Breast epithelium (tissue), 4 donors: ENCODE data around the gene POR. TPM values are rescaled to one million over a fixed set of nuclear protein-coding genes. Genes with fewer than 3 reads are reported as not detected.
"Not testable (repeated sequence)": the region's sequence is repeated elsewhere in the genome, so short reads cannot be mapped to it uniquely, and the experiment has no call there.

Experiments used
- DNase-seq, 2 donors: peaks; one replicate each; pipeline ENCODE4 v3.0.0-alpha.2; 2019; ENCODE audit warnings: low spot score in 2 of 2
- H3K27ac ChIP-seq, 2 donors: fragments of 200-600 bp; sonication (generic) in 1 of 2; one replicate each; pipeline ENCODE4 v1.5.1; 2016 to 2019; ENCODE audit warnings: mild to moderate bottlenecking in 1 of 2
- H3K27me3 ChIP-seq, 2 donors: fragments of 200-600 bp; sonication (generic) in 1 of 2; one replicate each; pipeline versions ENCODE4 v1.5.1 to v1.6.0; 2017 to 2019; ENCODE audit warnings: control low read depth in 1 of 2, mild to moderate bottlenecking in 1 of 2
- H3K36me3 ChIP-seq: fragments of 200-600 bp; one replicate; pipeline ENCODE4 v1.5.1; 2019
- H3K4me1 ChIP-seq, 2 donors: fragments of 200-600 bp; sonication (generic); one replicate each; pipeline ENCODE4 v1.5.1; 2016 to 2019; ENCODE audit warnings: control low read depth in 1 of 2
- H3K4me3 ChIP-seq, 3 donors: fragments of 200-600 bp; sonication (generic); 1 replicate in 2 of 3; 2 replicates in 1 of 3; pipeline ENCODE4 v1.5.1; 2016 to 2019; ENCODE audit warnings: mild to moderate bottlenecking in 3 of 3, moderate library complexity in 2 of 3
- H3K9me3 ChIP-seq, 2 donors: fragments of 200-600 bp; sonication (generic) in 1 of 2; one replicate each; pipeline ENCODE4 v1.5.1; 2016 to 2019; ENCODE audit warnings: control low read depth in 1 of 2
- POLR2A ChIP-seq: fragments of 450-650 bp; IDR thresholded peaks from one replicate; pipeline ENCODE4 v1.6.1; 2016; ENCODE audit warnings: antibody characterized with exemption, mild to moderate bottlenecking, moderate library complexity
- POLR2AphosphoS5 ChIP-seq, 3 donors: sonication (generic); formaldehyde crosslinking; IDR thresholded peaks; one replicate each; pipeline ENCODE4 v1.6.1; 2017; ENCODE audit warnings: antibody characterized with exemption in 3 of 3
- intact Hi-C: fragments of 100-400 bp; cut with DNase I; formaldehyde crosslinking; loops from one replicate; pipeline ENCODE4 v1.15.1; 2023; ENCODE audit warnings: low total_unique reads
- total RNA-seq, 3 donors: library from RNA; depleted of rRNA; stranded (reverse); fragments of >200 nt; gene quantifications; one replicate each; pipeline ENCODE4 v1.1.0, GENCODE V29; 2016
- TF ChIP-seq, protein P1 (sequence below), 3 donors: fragments of 450-650 bp; IDR thresholded peaks; one replicate each; pipeline ENCODE4 v1.5.1; 2016 to 2017; ENCODE audit warnings: antibody characterized with exemption in 3 of 3, mild to moderate bottlenecking in 3 of 3, moderate library complexity in 3 of 3

The POR gene
- total RNA-seq, 3 donors from 2014 or later, result 62.1 to 123 (median 87.7) TPM

DNA sequence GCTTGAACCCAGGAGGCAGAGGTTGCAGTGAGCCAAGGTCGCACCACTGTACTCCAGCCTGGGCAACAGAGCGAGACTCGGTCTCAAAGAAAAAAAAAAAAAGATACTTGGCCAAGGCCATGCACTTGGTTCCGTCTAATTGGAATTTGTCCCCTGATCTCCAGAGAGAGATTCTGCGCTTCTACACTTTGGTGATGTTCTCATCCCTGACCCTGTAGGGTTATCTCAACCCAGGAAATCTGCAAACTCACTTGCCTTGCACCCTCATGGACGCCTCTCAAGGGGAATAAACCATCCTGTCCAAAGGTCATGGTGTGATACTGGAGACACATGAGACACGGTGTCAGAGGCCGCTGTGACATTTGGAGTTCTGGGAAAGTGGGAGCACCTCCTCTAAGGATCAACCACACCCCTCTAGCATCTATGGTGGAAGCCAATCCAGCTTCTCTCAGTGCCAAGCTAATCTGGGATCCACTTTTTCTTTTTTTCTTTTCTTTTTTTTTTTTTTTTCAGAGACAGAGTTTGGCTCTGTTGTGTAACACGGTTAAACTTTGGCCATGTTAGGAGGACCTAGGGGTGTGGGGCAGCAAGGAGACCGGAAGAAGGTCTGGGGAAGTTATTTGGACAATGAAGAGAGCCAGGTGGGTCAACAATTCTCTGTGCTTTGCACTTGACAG is 7.8 kb upstream of the POR start:
- no peaks in the 10 kb centered on the region for H3K36me3 ChIP-seq
- no peak for TF ChIP-seq POLR2A
- no peak for TF ChIP-seq POLR2AphosphoS5 (IDR thresholded peaks at IDR 0.05)
- TF ChIP-seq, protein P1, sequence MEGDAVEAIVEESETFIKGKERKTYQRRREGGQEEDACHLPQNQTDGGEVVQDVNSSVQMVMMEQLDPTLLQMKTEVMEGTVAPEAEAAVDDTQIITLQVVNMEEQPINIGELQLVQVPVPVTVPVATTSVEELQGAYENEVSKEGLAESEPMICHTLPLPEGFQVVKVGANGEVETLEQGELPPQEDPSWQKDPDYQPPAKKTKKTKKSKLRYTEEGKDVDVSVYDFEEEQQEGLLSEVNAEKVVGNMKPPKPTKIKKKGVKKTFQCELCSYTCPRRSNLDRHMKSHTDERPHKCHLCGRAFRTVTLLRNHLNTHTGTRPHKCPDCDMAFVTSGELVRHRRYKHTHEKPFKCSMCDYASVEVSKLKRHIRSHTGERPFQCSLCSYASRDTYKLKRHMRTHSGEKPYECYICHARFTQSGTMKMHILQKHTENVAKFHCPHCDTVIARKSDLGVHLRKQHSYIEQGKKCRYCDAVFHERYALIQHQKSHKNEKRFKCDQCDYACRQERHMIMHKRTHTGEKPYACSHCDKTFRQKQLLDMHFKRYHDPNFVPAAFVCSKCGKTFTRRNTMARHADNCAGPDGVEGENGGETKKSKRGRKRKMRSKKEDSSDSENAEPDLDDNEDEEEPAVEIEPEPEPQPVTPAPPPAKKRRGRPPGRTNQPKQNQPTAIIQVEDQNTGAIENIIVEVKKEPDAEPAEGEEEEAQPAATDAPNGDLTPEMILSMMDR (IDR thresholded peaks at IDR 0.05), result no peak
- no peaks in the 10 kb centered on the region for H3K9me3 ChIP-seq
- no peak for DNase-seq
- H3K4me3 ChIP-seq, result no peak overlapping the region
- intact Hi-C loops, result no loop called here
- no peak overlapping the region for H3K27ac ChIP-seq
- H3K27me3 ChIP-seq, result no peaks in the 10 kb centered on the region
- H3K4me1 ChIP-seq, result no peaks in the 10 kb centered on the region

DNA sequence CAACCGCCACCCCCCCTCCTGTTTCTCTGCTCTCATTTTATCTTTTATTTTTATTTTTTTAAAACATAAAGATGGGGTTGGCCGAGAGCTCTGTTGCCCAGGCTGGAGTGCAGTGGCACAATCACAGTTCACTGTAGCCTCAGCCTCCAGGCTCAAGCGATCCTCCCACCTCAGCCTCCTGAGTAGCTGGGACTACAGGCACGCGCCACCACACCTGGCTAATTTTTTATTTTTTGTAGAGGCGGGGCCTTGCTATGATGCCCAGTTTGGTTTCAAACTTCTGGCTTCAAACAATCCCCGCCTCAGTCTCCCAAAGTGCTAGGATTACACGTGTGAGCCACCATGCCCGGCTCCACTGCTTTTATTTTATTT is 7.3 kb upstream of the POR start:
- H3K36me3 ChIP-seq, H3K4me3 ChIP-seq, H3K27me3 ChIP-seq, DNase-seq, H3K27ac ChIP-seq, intact Hi-C loops, H3K9me3 ChIP-seq, H3K4me1 ChIP-seq: not testable (repeated sequence)

DNA sequence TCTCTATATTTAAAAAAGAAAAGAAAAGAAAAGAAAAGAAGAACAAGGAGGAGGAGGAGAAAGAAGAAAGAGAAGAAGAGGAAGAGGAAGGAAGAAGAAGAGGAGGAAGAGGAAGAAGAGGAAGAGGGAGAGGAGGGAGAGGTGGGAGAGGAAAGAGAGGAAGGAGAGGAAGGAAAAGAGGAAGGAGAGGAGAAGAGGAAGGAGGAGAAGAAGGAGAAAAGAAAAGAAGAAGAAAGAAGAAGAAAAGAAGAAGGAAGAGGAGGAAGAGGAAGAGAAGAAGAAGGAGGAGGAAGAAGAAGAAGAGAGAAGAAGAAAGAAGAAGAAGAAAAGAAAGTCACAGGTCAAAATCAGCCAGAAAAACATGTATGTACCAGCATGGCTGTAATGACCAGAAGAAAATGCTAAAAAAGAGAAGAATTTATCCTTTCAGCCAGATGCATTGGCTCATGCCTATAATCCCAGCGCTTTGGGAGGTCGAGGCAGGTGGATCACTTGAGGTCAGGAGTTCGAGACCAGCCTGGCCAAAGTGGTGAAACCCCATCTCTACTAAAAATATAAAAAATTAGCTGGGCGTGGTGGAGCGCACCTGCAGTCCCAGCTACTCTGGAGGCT is 5.3 kb upstream of the POR start:
- H3K27me3 ChIP-seq, result no peaks in the 10 kb centered on the region
- intact Hi-C loops, result no loop called here
- H3K9me3 ChIP-seq, result no peaks in the 10 kb centered on the region
- TF ChIP-seq POLR2AphosphoS5 (IDR thresholded peaks at IDR 0.05) (no peak), POLR2A (no peak)
- TF ChIP-seq, protein P1 (IDR thresholded peaks at IDR 0.05), result no peak
- H3K36me3 ChIP-seq, result no peaks in the 10 kb centered on the region
- DNase-seq, result no peak
- no peak overlapping the region for H3K27ac ChIP-seq
- H3K4me1 ChIP-seq, result no peaks in the 10 kb centered on the region
- H3K4me3 ChIP-seq, result no peak overlapping the region

DNA sequence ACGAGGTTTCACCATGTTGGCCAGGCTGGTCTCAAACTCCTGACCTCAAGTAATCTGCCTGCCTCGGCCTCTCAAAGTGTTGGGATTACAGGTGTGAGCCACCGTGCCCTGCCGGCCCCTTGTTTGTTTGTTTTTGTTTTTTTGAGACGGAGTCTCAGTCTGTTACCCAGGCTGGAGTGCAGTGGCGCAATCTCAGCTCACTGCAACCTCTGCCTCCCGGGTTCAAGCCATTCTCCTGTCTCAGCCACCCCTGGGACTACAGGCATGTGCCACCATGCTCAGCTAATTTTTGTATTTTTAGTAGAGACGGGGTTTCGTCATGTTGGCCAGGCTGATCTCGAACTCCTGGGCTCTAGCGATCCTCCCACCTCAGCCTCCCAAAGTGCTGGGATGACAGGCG is 3.8 kb upstream of the POR start:
- DNase-seq, H3K4me3 ChIP-seq, intact Hi-C loops, H3K4me1 ChIP-seq, H3K27ac ChIP-seq, H3K36me3 ChIP-seq, H3K9me3 ChIP-seq, H3K27me3 ChIP-seq: not testable (repeated sequence)

DNA sequence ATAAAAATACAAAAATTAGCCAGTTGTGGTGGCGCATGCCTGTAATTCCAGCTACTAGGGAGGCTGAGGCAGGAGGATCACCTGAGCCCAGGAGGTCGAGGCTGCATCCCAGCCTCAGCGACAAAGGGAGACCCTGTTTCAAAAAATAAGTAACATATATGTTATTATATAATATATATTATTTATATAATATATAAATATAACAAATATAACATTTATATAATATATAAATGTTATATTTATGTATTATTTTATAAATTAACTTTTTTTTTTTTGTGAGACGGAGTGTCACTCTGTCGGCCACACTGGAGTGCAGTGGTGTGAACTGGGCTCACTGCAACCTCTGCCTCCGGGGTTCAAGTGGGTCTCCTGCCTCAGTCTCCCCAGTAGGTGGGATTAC is 1.5 kb upstream of the POR start:
- H3K27ac ChIP-seq, result no peak overlapping the region
- H3K9me3 ChIP-seq, result no peaks in the 10 kb centered on the region
- no peaks in the 10 kb centered on the region for H3K27me3 ChIP-seq
- no peaks in the 10 kb centered on the region for H3K4me1 ChIP-seq
- no peaks in the 10 kb centered on the region for H3K36me3 ChIP-seq
- H3K4me3 ChIP-seq, result no peak overlapping the region
- TF ChIP-seq POLR2AphosphoS5 (IDR thresholded peaks at IDR 0.05), result no peak
- TF ChIP-seq POLR2A, result no peak
- TF ChIP-seq, protein P1 (IDR thresholded peaks at IDR 0.05), result no peak
- DNase-seq, result no peak
- intact Hi-C loops, result no loop called here

DNA sequence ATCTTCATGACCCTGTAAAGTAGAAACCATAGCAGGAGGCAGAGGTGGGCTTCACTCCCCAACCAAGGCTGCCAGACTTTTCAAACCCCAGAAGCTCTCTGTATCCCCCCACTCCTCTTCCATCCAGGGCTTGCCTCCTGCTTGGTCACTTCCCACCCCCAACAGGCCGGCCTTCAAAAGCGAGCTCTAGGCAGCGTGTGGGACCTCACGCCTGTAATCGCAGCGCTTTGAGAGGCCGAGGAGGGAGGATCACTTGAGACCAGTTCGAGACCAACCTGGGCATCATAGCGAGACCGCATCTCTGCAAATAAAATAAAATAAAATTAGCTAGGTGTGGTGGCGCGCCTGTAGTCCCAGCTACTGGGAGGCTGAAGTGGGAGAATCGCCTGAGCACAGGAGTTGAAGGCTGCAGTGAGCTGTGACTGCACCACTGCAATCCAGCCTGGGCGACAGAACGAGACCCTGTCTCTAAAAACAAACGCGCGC is 743 bp upstream of the POR start:
- DNase-seq, result peak in 1 of 2 donors; percentile 20
- intact Hi-C loops, result no loop called here
- H3K27me3 ChIP-seq, result no peaks in the 10 kb centered on the region
- H3K27ac ChIP-seq, result peak overlapping the region; percentile 91
- no peaks in the 10 kb centered on the region for H3K4me1 ChIP-seq
- no peaks in the 10 kb centered on the region for H3K36me3 ChIP-seq
- peak overlapping the region; percentile 98 to 99 (median 98) for H3K4me3 ChIP-seq
- H3K9me3 ChIP-seq, result no peaks in the 10 kb centered on the region
- no peak for TF ChIP-seq POLR2A
- no peak for TF ChIP-seq POLR2AphosphoS5 (IDR thresholded peaks at IDR 0.05)
- TF ChIP-seq, protein P1 (IDR thresholded peaks at IDR 0.05), result no peak
